MCF 10A (cell line): ENCODE results near the gene ADAM22. TPM values are rescaled to one million over a fixed set of nuclear protein-coding genes. Genes with fewer than 3 reads are reported as not detected.

Experiments used
- BruUV-seq: library from RNA; stranded (reverse); fragments of 400-500 nt; replicated peaks from 2 replicates; lab custom pipeline; 2021; lab: Mats Ljungman, UMichigan
- CTCF ChIA-PET: fragments of 300-600 bp; sonication (Branson Sonifier 250); formaldehyde crosslinking; extraction: SDS; loops from one replicate; lab custom pipeline; 2021; ENCODE audit warnings: antibody characterized with exemption, inconsistent platforms; lab: Yijun Ruan, JAX
- POLR2A ChIA-PET: fragments of 300-600, 350-650 bp; sonication (Branson Sonifier 250); formaldehyde crosslinking; extraction: SDS; loops from one replicate; lab custom pipeline; 2020; ENCODE audit warnings: antibody characterized with exemption, inconsistent platforms; lab: Yijun Ruan, JAX
- DNase-seq: peaks from one replicate; pipeline ENCODE4 v3.0.0-alpha.2; 2018; ENCODE audit not compliant: unreplicated experiment
- H3K27ac Mint-ChIP-seq: one replicate; pipeline ENCODE4 v1.8.0; 2022; ENCODE audit warnings: mild to moderate bottlenecking, low read depth, mixed read lengths; ENCODE audit not compliant: unreplicated experiment
- H3K27me3 Mint-ChIP-seq: one replicate; pipeline ENCODE4 v1.8.0; 2022; ENCODE audit warnings: mixed read lengths; ENCODE audit not compliant: insufficient read depth, unreplicated experiment
- H3K36me3 Mint-ChIP-seq: one replicate; pipeline ENCODE4 v1.8.0; 2022; ENCODE audit warnings: mild to moderate bottlenecking, moderate library complexity, mixed read lengths; ENCODE audit not compliant: insufficient read depth, unreplicated experiment
- H3K4me1 Mint-ChIP-seq: one replicate; pipeline ENCODE4 v1.8.0; 2022; ENCODE audit warnings: mixed read lengths; ENCODE audit not compliant: insufficient read depth, unreplicated experiment
- H3K4me3 Mint-ChIP-seq: one replicate; pipeline ENCODE4 v1.8.0; 2022; ENCODE audit warnings: mild to moderate bottlenecking, moderate library complexity, mixed read lengths; ENCODE audit not compliant: unreplicated experiment
- H3K9me3 Mint-ChIP-seq: one replicate; pipeline ENCODE4 v1.8.0; 2022; ENCODE audit warnings: mixed read lengths; ENCODE audit not compliant: unreplicated experiment
- CTCF ChIP-seq: fragments of 200-600 bp; IDR thresholded peaks from one replicate; pipeline ENCODE4 v1.8.0; 2022; ENCODE audit warnings: antibody characterized with exemption, mild to moderate bottlenecking; ENCODE audit not compliant: unreplicated experiment
- intact Hi-C: fragments of 100-400 bp; cut with micrococcal nuclease; formaldehyde crosslinking; loops from 2 replicates; pipeline ENCODE4 v1.14.1; 2022
- total RNA-seq: library from RNA; stranded (reverse); gene quantifications from 2 replicates; pipeline ENCODE4 v1.2.3, GENCODE V29; 2022

ADAM22 gene
- total RNA-seq, 1 experiment from 2014 or later = not detected

- POLR2A ChIA-PET = no interaction called here
- Mint-ChIP-seq H3K36me3 (no peaks in the 10 kb centered on the region), H3K4me3 (no peak overlapping the region), H3K27ac (no peak overlapping the region), H3K9me3 (no peaks in the 10 kb centered on the region), H3K4me1 (no peaks in the 10 kb centered on the region), H3K27me3 (peaks cover 55% of the 10 kb centered on the region)
- no peak for DNase-seq
- no TSS peak for BruUV-seq
- CTCF ChIA-PET = no interaction called here
- intact Hi-C loops = no loop called here
- no peak for TF ChIP-seq CTCF
These were observed 27.7 kb downstream of the ADAM22 start for GRCh38 chr7:87961754-87962153.

GRCh38 chr7:87966271-87966670 lies 32.2 kb downstream of the ADAM22 start:
- Mint-ChIP-seq H3K27me3 (peaks cover 65% of the 10 kb centered on the region), H3K27ac (no peak overlapping the region), H3K9me3 (no peaks in the 10 kb centered on the region), H3K4me3 (no peak overlapping the region), H3K4me1 (no peaks in the 10 kb centered on the region), H3K36me3 (no peaks in the 10 kb centered on the region)
- ChIA-PET CTCF (interaction anchor here (0.6 kb wide), 1 partner anchor 1904 kb away, joined by 3 read pairs; no protein-coding TSS in a partner anchor), POLR2A (no interaction called here)
- intact Hi-C loops = no loop called here
- no peak for DNase-seq
- no TSS peak for BruUV-seq
- no peak for TF ChIP-seq CTCF

- Mint-ChIP-seq H3K27ac (no peak overlapping the region), H3K36me3 (no peaks in the 10 kb centered on the region), H3K4me3 (no peak overlapping the region), H3K9me3 (no peaks in the 10 kb centered on the region), H3K27me3 (peaks cover 59% of the 10 kb centered on the region), H3K4me1 (no peaks in the 10 kb centered on the region)
- ChIA-PET CTCF (no interaction called here), POLR2A (no interaction called here)
- no peak for TF ChIP-seq CTCF
- no TSS peak for BruUV-seq
- intact Hi-C loops = no loop called here
- DNase-seq = no peak
These were observed 34.0 kb downstream of the ADAM22 start for GRCh38 chr7:87968021-87968420.

- ChIA-PET POLR2A (no interaction called here), CTCF (no interaction called here)
- Mint-ChIP-seq H3K36me3 (no peaks in the 10 kb centered on the region), H3K27me3 (peaks cover 5% of the 10 kb centered on the region), H3K4me3 (no peak overlapping the region), H3K9me3 (no peaks in the 10 kb centered on the region), H3K27ac (no peak overlapping the region), H3K4me1 (no peaks in the 10 kb centered on the region)
- BruUV-seq = no TSS peak
- no peak for DNase-seq
- TF ChIP-seq CTCF = no peak
- intact Hi-C loops = no loop called here
These were observed 48.1 kb downstream of the ADAM22 start for GRCh38 chr7:87982116-87982515.
